ENCODE measurements around the gene PPP1R16B.

PPP1R16B gene

DNA sequence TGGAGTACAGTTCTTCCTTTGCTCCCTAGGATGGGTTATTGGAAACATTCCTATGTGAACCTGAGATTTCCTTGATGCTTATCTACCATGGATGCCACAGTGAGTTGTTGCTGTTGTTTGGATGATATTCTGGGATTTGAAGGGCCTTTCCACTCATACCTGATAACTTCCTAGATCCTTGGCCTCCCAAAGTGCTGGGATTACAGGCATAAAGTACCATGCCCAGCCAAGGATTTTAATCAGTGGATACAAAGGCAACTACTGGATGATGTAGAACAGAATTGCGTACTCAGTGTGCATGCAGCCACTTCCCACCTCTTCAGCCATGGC lies 20.0 kb downstream of the PPP1R16B start:
- TF ChIP-seq, protein P1, sequence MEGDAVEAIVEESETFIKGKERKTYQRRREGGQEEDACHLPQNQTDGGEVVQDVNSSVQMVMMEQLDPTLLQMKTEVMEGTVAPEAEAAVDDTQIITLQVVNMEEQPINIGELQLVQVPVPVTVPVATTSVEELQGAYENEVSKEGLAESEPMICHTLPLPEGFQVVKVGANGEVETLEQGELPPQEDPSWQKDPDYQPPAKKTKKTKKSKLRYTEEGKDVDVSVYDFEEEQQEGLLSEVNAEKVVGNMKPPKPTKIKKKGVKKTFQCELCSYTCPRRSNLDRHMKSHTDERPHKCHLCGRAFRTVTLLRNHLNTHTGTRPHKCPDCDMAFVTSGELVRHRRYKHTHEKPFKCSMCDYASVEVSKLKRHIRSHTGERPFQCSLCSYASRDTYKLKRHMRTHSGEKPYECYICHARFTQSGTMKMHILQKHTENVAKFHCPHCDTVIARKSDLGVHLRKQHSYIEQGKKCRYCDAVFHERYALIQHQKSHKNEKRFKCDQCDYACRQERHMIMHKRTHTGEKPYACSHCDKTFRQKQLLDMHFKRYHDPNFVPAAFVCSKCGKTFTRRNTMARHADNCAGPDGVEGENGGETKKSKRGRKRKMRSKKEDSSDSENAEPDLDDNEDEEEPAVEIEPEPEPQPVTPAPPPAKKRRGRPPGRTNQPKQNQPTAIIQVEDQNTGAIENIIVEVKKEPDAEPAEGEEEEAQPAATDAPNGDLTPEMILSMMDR (IDR thresholded peaks at IDR 0.05): no peak

DNA sequence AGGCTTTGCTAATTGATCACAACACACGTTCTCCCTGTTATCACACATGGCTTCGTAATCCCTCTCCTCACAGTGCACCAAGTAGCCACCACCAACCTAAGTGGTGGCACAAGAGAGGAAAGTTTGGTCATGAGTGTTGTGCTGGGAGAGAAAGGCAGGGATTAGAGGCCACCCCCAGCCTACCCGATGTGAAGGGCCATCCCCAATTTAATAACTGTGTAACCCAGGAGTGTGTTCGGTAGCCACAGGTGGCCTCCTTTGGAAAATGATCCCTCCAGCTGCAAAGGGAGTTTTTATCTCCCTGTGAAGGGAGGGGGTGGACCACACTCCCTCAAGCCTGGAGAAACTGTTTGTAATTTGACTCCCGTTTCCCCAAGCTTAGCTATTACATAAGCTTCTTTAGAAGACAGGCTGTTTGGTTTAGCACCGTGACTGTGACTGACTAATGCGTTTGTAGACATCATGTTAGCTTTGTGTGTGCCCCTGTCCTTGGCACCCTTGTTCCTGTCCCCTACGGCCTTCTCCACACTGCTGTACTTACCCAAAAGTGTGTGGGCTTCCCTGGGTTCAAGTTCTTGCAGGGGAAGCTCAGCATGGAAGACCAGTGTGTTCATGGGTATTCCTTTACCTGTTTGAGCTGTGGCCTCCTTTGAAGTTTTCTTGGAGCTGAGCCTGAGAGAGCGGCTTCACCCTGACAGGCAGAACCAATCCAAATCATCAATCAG lies 20.6 kb downstream of the PPP1R16B start:
- TF ChIP-seq, protein P1 (IDR thresholded peaks at IDR 0.05): no peak

DNA sequence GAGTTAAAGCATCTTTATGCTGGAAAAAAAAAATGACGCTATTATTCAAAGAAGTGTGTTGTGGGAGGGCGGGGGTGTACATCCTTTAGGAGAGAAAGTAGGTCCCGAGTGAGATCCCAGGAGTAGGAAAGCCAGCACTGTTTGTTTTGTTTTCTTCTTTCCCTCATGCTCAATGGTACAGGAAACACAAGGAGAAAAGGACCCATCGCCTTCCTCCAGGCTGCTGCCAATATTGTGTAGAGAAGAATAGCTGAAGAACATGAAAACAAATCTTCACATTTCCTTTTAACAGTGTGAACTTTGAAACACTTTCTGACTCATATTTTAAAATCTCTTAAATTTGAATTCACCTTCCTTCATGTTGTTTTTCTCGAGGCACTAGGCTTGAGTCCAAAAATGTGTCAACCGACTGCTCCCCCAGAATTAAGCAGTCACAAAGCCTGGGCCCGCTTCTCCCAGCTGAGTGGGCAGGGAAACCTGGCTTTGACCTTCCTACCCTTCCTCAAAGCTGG lies 22.3 kb downstream of the PPP1R16B start:
- TF ChIP-seq, protein P1 (IDR thresholded peaks at IDR 0.05): no peak

DNA sequence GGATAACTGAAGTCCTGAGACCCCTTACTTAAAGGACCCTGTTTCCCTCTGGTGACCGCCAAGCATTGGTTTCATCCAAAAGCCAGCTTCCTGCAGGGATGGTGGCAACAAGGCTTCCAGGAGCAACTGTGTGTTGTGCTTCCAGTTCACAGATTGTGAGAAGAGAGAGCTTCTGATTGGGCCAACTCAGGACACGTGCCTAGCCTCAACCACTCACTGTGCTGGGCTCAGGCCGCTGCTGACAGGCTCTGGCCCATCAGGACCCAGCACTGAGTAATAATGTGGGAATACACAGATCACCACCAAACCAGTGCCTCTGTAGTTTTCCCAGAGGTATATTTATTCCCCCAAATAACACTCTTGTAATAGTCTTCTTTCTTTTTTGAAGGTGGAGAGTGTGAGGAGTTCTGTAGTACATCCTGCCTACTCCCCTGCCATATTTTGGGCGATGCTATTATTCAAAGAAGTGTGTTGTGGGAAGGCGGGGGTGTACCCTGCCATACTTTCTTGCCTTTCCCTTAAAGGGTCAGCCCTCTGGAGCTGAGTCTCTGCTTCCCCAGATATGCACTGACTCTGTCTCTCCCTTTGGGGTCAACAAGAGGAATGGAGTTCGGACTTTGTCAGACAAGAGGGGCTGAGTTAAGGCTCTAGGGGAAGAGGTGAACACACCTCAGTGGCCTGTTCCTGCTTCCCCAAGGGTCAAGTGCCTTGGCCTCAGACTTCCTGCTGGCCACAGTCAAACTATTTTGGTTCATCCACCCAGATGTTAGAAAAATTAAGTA lies 23.2 kb downstream of the PPP1R16B start:
- TF ChIP-seq, protein P1 (IDR thresholded peaks at IDR 0.05): no peak

DNA sequence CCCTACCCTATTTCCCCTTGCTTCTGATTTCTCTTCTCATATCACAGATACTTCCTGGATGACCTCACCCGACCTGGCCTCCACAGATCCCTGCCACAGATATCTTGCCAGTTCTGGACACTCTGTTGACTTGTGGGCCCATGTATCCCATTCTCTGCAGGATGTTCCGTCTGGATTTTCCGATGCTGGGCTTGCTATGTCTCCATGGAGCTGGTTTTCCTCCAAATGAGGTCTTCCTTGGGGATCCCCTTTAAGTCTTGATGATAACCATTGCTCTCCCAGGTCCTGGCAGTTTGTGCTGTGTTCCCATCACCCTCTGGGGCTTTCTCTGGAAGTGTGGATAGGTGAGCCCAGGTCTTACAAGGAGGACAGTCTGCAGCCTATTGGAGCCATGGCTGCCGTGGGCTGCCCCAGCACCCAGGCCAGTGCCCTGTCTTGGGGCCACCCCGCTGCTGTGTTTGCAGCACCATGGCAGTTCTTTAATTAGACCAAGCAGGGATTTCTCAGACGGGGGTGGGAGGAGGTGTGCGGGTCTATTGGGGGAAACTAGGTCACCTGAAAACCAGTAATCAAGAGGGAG lies 23.9 kb downstream of the PPP1R16B start:
- TF ChIP-seq, protein P1 (IDR thresholded peaks at IDR 0.05): no peak

DNA sequence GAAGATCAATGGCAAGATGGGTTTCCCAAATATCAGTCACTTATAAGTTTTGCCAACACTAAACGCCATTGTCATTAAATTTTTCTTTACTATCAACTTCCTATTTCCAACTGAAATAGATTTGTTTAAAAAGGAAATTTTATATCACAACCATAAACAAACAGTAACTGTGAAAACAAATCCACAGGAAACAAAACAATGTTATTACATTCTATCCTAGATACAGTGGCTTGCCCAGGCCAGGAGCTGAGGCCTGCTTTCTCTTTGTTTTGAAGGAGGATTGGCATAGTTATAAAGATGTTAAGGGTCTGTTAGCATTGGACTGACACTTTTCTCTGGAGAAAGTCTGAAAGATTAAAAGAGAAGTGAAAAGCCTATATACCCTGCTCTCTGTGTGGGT lies 24.9 kb downstream of the PPP1R16B start:
- TF ChIP-seq, protein P1 (IDR thresholded peaks at IDR 0.05): no peak

DNA sequence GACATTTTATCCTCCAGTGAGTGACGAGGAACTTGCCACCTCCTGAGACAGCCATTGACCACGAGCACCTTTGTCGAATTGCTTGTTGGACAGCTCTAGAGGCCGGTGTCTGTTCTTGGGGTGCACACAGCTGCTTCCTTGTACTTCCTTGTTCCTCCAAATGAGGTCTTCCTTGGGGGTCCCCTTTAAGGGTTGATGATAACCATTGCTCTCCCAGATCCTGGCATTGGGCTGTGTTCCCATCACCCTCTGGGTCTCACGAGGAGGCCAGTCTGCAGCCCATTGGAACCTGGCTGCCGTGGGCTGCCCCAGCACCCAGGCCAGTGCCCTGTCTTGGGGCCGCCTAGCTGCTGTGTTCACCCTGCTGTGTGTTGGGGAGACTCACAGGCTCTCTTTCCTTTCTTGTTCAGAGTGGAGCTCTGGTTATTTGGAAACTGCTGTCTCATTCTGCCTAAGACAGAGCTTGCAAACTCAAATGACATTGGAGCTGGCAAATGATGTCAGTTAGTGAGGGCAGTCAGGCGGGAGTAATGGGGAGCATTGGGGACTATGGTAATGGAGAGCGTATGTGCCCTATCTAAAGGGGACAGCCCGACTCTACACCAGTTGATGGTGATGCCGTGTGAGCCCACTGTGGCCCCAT lies 25.7 kb downstream of the PPP1R16B start:
- TF ChIP-seq, protein P1 (IDR thresholded peaks at IDR 0.05): no peak
